GM18520 (cell line): ENCODE measurements around the gene NFYC.
"Not testable (repeated sequence)": the region's sequence is repeated elsewhere in the genome, so short reads cannot be mapped to it uniquely, and the experiment has no call there.

Source experiments
- ATAC-seq: cut with Tn5 transposase; IDR thresholded peaks from one replicate; pipeline ENCODE4 v1.9.1; 2021; ENCODE audit not compliant: unreplicated experiment

The NFYC gene

GRCh38 chr1:40664791-40665190 is 26.7 kb upstream of the NFYC start:
- no peak for ATAC-seq

DNA sequence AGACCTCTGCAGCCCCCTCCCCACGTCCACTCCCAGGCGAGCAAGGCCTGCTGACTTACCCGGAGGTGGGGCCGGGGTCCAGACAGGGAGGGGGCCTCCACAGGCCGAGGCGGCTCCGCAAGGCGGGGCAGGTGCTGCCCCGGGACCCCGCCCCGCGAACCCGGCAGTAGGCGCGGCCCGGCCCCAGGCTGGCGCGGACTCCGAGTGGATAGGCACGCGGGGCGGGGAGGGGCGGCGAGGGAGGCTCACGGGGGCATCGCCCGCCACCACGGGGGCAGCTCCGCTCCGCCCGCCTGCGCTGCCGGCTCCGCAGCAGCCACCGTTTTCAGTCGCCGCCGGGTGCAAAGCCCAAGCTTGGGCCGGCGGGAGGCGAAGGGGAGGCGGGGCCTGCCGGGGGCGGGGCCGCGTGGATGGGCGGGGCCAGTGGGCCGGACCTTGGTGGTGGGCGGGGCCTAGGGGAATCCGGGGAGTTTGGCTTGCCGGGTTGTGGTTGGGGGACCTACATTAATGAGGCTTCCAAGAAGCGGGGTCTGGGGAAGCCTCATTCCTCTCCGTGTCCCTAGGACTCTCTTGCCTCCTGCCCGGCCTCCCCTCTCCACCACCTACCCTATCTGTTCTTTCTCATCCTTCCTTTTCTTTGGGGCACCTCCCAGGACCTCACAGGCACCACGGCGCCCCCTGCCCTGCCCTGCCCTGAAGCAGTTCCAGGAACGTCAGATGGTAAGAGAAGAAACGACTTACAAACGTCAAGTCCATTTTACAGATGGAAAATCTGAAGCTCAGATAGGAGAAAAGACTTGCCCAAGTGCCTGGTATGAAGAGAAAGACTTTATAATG is 26.0 kb upstream of the NFYC start, which contains the start of gene RIMS3:
Gene RIMS3 (minus strand): TSS at position 348 of the 837 bp plus-strand sequence. CDS start 23,757 bp downstream, outside the sequence.
- ATAC-seq: peak; percentile 37

DNA sequence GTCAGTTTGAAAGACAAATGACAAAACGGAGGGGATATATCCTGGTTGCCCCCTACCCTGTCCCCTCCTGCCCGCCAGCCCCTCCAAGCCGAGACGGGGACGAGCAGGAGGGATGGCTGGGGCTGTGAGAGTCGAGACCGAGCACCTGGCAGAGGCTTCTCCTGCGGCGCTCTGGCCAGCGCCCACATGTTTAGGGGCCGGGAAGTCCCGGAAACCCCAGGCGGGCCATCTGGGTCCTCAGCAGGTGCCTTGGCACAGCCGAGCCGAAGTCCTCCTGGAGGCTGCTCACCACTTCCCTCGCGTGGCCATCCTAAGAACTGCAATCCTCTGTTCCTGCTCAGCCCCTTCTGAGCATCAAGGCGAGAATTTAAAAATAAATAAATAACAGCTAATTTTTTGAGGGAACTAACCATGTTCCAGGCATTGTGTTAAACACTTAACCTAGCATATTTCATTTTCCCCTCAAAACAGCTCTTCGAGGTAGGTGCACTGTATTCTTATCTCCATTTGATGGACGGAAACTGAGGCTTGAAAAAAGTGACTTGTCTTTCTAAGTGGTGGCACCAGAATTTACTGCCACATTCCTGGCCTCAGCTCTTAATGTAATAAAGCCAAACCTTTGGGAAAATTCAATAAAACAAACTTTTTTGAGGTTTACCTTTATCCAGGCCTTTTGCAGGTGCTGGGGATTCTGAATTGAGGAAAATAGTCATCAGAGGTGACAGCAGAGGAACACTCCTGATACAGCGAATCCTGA is 22.6 kb upstream of the NFYC start:
- peak; percentile 69 for ATAC-seq

DNA sequence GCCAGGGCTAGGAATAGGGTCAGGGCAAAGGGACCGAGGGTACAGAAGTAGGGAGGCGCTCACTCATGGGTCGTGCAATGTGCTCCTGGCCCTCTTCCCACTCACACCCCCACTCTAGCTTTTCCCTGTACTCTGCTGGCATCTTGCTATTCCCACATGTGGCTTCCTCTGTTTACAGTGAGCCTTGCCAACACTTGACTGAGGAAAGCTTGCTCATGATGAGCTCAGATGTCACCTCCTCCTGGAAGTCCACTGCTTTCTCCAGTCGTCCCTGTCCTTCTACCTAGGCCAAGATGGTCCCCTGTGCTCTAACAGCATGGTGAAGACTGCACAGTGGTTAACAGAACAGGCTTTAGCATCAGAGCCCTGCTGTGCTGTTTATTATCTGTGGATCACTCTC is 18.1 kb upstream of the NFYC start:
- ATAC-seq: no peak

DNA sequence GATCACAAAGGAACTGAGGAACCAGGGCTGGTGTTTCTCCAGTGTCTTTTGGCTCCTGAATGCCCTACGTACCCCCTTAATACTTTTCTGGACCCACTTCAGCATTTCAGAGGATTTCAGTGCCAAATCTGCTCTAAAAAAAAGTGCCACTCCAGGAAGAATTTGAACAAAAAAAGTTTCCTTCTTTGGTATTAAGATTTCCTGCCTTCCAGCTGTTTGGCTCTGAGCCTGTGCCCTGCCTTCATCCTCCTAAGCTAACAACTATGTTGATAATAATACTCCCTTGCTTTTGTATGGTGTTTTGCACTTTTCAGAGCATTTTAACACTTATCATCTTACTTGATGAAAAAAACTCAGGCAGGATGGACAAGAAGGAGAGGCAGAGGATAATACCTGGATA is 15.0 kb upstream of the NFYC start:
- no peak for ATAC-seq

- no peak for ATAC-seq
Measured at GRCh38 chr1:40679165-40679953, 12.1 kb upstream of the NFYC start.

- no peak for ATAC-seq
Measured at GRCh38 chr1:40684669-40685068, 6.8 kb upstream of the NFYC start.

DNA sequence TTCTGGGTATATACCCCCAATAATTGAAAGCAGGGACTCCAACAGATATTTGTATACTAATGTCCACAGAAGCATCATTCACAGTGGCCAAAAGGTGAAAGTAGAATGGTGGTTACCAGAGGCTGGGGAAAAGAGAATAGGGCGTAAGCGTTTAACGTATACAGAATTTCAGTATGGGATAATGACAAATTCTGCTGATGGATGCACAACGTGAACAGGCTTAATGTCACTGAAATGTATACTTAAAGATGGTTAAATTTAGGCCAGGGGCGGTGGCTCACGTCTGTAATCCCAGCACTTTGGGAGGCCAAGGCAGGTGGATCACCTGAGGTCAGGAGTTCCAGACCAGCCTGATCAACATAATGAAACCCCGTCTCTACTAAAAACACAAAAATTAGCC is 4.4 kb upstream of the NFYC start:
- no peak for ATAC-seq

GRCh38 chr1:40687661-40688060 is 3.8 kb upstream of the NFYC start:
- ATAC-seq: no peak

DNA sequence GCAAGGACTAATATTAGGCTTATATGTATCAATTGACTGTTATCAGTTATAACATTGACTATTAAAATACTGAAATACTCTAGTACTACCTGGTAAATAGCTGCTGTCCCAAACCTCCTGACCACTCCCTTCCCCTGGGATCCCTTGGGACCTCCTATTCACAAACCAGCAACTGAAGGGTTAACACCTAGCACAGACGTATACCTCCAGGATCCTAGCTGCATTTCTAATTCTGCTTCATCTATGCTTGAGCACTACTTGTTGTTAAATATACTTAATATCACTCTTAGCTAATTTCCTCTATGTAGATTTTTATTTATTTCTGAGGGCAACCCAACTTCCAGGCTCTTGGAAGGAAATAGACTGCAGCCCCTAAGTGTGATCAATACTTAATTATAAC is 1.8 kb upstream of the NFYC start:
- ATAC-seq: no peak

GRCh38 chr1:40690771-40691537 is 550 bp upstream of the NFYC start:
- no peak for ATAC-seq

- ATAC-seq: no peak
Measured at GRCh38 chr1:40692429-40692895, 958 bp downstream of the NFYC start.

- no peak for ATAC-seq
Measured at GRCh38 chr1:40693425-40693824, 1.9 kb downstream of the NFYC start.

GRCh38 chr1:40694353-40694874 is 2.9 kb downstream of the NFYC start:
- no peak for ATAC-seq

- no peak for ATAC-seq
Measured at GRCh38 chr1:40696294-40696693, 4.8 kb downstream of the NFYC start.

DNA sequence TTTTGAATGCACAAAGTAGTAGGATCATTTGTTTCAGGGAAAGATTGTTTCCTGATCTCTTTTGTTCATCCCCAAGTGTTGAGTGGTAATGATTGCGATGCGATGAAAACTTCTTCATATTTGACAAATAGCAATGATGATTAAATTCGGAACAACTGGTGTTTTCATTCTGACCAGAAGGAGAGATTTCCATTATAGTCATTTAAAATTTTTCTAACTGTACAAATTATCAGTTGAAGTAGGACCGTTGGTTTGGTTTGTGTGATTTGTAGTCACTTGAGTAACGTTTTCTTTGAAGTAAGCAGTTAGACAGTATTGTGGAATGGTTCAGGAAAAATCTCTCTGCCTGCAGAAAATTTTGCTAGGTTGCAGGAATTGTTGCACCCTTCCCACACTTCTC is 5.9 kb downstream of the NFYC start:
- ATAC-seq: no peak

DNA sequence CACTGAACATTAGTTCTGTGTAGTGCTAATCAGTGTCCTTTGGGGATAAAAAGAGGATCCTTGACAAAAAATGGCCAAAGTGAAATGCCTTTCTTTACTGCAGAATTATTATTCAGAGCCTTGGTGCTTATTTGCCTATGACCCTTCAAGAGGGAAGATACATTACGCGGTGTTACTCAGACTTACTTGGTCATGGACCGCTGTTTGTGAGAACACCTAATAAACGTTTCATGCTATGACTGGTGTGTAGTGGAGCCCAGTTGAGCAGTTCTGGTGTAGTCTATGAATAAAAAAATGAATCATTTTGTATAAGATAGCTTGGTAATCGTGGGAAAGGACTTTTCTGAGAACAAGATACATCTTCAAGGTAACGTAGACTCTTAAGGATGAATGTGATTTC is 8.3 kb downstream of the NFYC start:
- ATAC-seq: peak; percentile 72

DNA sequence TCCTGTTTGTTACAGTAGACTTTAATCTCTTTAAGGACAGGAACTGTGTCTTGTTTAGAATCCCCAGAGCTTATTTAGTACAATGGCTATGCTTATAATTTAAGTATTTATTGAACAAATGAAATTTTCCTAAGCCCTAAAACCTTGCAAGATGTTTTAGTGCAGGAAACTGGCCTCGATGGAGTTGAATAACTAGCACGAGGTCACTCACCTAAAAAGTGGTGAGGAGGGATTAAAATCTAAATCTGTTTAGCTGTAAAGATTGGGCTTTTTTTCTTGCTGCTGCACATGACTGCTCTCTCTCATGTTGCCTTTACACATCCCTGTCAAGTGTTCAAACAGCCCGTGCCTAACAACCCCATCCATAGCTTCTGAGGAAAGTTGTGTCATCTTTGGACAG is 10.2 kb downstream of the NFYC start:
- ATAC-seq: no peak

DNA sequence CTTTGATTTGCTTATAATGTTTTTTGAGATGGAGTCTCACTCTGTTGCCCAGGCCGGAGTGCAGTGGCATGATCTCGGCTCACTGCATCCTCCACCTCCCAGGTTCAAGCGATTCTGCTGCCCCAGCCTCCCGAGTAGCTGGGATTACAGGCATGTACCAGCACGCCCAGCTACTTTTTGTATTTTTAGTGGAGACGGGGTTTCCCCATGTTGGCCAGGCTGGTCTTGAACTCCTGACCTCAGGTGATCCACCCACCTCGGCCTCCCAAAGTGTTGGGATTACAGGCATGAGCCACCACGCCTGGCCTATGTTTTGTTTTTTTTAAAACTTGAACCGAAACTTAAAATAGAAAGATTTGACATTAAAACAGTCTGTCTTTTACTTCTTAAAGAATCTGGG is 11.3 kb downstream of the NFYC start:
- ATAC-seq: not testable (repeated sequence)

DNA sequence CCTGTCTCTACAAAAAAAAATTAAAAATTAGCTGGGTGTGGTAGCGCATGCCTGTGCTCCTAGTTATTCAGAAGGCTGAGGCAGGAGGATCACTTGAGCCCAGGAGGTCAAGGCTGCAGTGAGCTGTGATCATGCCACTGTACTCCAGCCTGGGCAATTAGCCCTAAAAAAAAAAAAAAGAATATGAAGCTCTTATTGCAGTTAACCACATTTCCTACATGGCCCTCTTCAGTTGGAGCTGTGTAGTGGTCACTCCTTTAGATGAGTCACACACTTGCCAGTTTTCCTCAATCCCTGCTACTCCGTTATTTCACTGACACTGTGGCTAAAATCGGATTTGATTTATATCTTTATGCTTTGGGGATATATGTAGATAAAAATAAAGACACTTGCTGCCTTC is 11.8 kb downstream of the NFYC start:
- ATAC-seq: no peak
